T-cell (primary cell): ENCODE data around the gene CPB2. TPM values are rescaled to one million over a fixed set of nuclear protein-coding genes. Genes with fewer than 3 reads are reported as not detected.

Experiments
- ATAC-seq, 4 experiments: fragments of 200-7000 bp in 3 of 4; fragments of 150-1000 bp in 1 of 4; cut with Tn5 transposase; replicated peaks in 1 of 4; 1 replicate in 3 of 4; 2 replicates in 1 of 4; pipeline ENCODE4 v1.10.0; 2021; ENCODE audit warnings: moderate library complexity in 3 of 4, mild to moderate bottlenecking in 2 of 4, moderate number of reproducible peaks in 1 of 4
- CTCF ChIA-PET, 2 donors: fragments of 300-600 bp; sonication (Branson Sonifier 250); formaldehyde crosslinking; loops; one replicate each; lab custom pipeline; 2022; ENCODE audit warnings: antibody characterized with exemption in 2 of 2; lab: Charles Lee
- POLR2A ChIA-PET, 2 donors: fragments of 300-600 bp; sonication (Branson Sonifier 250); formaldehyde crosslinking; loops; one replicate each; lab custom pipeline; 2022; ENCODE audit warnings: antibody characterized with exemption in 2 of 2; lab: Charles Lee
- DNase-seq, 35 experiments: peaks; one replicate each; pipeline versions ENCODE4 v3.0.0 to v3.0.0-alpha.2; 2013 to 2023
- H3K27ac ChIP-seq: one replicate; pipeline ENCODE4 v1.5.1; 2013; ENCODE audit warnings: low read length
- H3K27me3 ChIP-seq, 2 experiments: replicated peaks in 1 of 2; 1 replicate in 1 of 2; 2 replicates in 1 of 2; pipeline versions ENCODE4 v1.6.1 to v1.7.0; 2013; ENCODE audit warnings: low read length in 1 of 2, mixed read lengths in 1 of 2; ENCODE audit not compliant: control insufficient read depth in 2 of 2, insufficient read depth in 2 of 2; ENCODE audit errors: extremely low read depth in 1 of 2
- H3K36me3 ChIP-seq, 2 donors: 1 replicate in 1 of 2; 2 replicates in 1 of 2; pipeline versions ENCODE4 v1.6.1 to v1.7.0; 2013; ENCODE audit warnings: low read length in 1 of 2; ENCODE audit not compliant: control insufficient read depth in 2 of 2, insufficient read depth in 1 of 2; ENCODE audit errors: extremely low read depth in 1 of 2
- H3K4me1 ChIP-seq, 2 experiments: 1 replicate in 1 of 2; 2 replicates in 1 of 2; pipeline versions ENCODE4 v1.6.1 to v1.7.0; 2013; ENCODE audit warnings: low read length in 2 of 2, mixed read lengths in 1 of 2; ENCODE audit not compliant: insufficient read depth in 2 of 2, control insufficient read depth in 1 of 2; ENCODE audit errors: extremely low read depth in 1 of 2
- H3K4me3 ChIP-seq, 2 donors: 1 replicate in 1 of 2; 2 replicates in 1 of 2; pipeline versions ENCODE4 v1.5.1 to v1.7.0; 2013; ENCODE audit warnings: mild to moderate bottlenecking in 2 of 2, low read length in 1 of 2, moderate library complexity in 1 of 2; ENCODE audit not compliant: control insufficient read depth in 1 of 2; ENCODE audit errors: extremely low read depth in 1 of 2
- H3K9me3 ChIP-seq: 2 replicates; pipeline ENCODE4 v1.7.0; 2013
- H3K27ac Mint-ChIP-seq, 2 donors: one replicate each; pipeline ENCODE4 v1.8.0; 2020 to 2021; ENCODE audit warnings: mild to moderate bottlenecking in 2 of 2, mixed read lengths in 2 of 2
- H3K27me3 Mint-ChIP-seq, 2 donors: one replicate each; pipeline ENCODE4 v1.8.0; 2021 to 2022; ENCODE audit warnings: mixed read lengths in 2 of 2
- H3K36me3 Mint-ChIP-seq: one replicate; pipeline ENCODE4 v1.8.0; 2021; ENCODE audit warnings: mixed read lengths
- H3K4me1 Mint-ChIP-seq, 3 donors: one replicate each; pipeline ENCODE4 v1.8.0; 2020 to 2022; ENCODE audit warnings: mixed read lengths in 3 of 3, mild to moderate bottlenecking in 1 of 3
- H3K4me3 Mint-ChIP-seq, 3 donors: one replicate each; pipeline ENCODE4 v1.8.0; 2020 to 2022; ENCODE audit warnings: mild to moderate bottlenecking in 3 of 3, mixed read lengths in 3 of 3, moderate library complexity in 3 of 3
- H3K9me3 Mint-ChIP-seq, 3 donors: one replicate each; pipeline ENCODE4 v1.8.0; 2020 to 2022; ENCODE audit warnings: mixed read lengths in 3 of 3
- WGBS: methylation state at CpG from one replicate; pipeline ENCODE4 v1.1.5; 2013; ENCODE audit warnings: missing lambda C conversion rate; ENCODE audit not compliant: insufficient coverage; 5-methylcytosine and 5-hydroxymethylcytosine counted together
- total RNA-seq, 35 experiments: library from RNA in 6 of 35; stranded (reverse) in 6 of 35; fragments of 120-200 nt in 1 of 35; gene quantifications; one replicate each; pipeline versions ENCODE4 v1.2.1 to v1.2.4 and lab custom pipeline; 2013 to 2026

CPB2 gene
- total RNA-seq, 5 donors from 2014 or later (not counting 1 experiment from before 2014, with no cell fraction given), result 0.13 to 0.29 (median 0.28) TPM; not detected in 2

DNA sequence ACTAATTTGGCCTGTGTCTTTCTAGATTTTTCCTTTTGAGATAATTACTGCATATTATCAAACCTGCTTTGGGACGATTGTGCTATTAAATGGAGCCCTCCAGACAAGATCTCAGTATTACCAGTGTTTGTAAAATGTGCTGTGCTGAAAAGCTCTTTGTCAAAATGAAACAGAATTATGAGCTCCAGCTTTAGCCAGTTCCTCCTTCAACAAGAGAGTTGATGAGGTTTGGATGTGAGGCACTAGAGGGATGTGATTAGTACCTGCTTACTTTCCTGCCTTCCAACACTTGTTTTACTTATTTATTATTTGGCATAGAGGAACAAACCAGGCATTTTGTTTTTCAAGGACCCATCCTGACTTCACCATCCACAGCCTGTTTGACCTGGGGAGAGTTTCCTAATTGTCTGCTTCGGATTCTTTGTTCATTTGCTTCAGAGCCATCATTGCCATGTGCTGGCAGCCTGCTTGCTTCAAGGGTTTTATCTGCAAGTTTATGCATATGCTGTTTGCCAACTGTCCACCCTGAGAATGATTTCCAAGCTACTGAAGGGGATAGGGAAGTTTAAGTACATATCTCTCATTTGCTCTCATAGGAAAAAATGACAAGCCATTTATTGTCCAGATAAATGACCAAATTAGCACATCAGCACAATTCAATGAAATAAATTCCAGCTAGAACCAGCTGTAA lies 32.9 kb upstream of the CPB2 start:
- ATAC-seq (no peak), DNase-seq (no peak)
- peaks cover 67% of the 10 kb centered on the region for H3K36me3 Mint-ChIP-seq
- no peak overlapping the region for H3K4me3 Mint-ChIP-seq
- ChIA-PET CTCF (interaction anchor here in 1 of 2 donors (0.9 to 1.6 kb wide), 2 partner anchors 11 to 13 kb away, joined by 3 read pairs; no protein-coding TSS in a partner anchor), POLR2A (interaction anchor here (0.6 kb wide), 3 partner anchors 106 to 1216 kb away, joined by 3 to 11 read pairs (median 4); no protein-coding TSS in a partner anchor)
- Histone ChIP-seq H3K36me3 (peaks cover 16 to 93% of the 10 kb centered on the region in 2 donors), H3K4me3 (no peak overlapping the region), H3K27ac (peak overlapping the region; percentile 2), H3K27me3 (no peaks in the 10 kb centered on the region), H3K9me3 (no peaks in the 10 kb centered on the region), H3K4me1 (peaks cover 0 to 2% of the 10 kb centered on the region in 2 experiments)
- peaks cover 17 to 33% (median 24%) of the 10 kb centered on the region in 3 donors for H3K4me1 Mint-ChIP-seq
- no peaks in the 10 kb centered on the region for H3K27me3 Mint-ChIP-seq
- peak overlapping the region; percentile 71 to 83 for H3K27ac Mint-ChIP-seq
- WGBS, result no CpG with 5 or more reads among the region's 2 CpGs
- H3K9me3 Mint-ChIP-seq, result no peaks in the 10 kb centered on the region

DNA sequence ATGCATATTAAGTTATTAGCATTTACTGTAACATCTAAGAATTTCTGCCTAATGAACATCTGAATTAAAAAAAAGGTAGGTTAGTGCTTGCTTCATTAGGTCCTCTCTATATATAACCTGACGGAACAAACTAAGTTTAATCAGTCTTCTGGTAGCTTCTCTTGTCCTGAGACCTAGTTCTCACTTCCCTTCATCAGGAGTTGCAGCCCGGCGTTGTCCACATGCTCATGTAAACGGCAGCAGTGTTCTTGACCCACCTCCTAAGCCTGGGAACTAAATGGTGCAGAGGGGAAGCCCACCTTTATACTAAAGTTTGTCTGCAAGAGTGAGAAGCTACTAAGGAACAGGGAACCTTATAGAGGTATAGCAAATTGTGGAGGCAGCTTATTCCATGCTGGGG lies 31.9 kb upstream of the CPB2 start:
- H3K27ac ChIP-seq, result peak overlapping the region; percentile 13
- H3K36me3 ChIP-seq, result peaks cover 12 to 94% of the 10 kb centered on the region in 2 donors
- H3K9me3 ChIP-seq, result no peaks in the 10 kb centered on the region
- CTCF ChIA-PET, result interaction anchor here (0.6 to 1.6 kb wide), 3 partner anchors 10 to 14 kb away, joined by 3 read pairs; no protein-coding TSS in a partner anchor
- Mint-ChIP-seq H3K27ac (peak overlapping the region; percentile 71 to 86), H3K4me3 (no peak overlapping the region), H3K9me3 (no peaks in the 10 kb centered on the region), H3K36me3 (peaks cover 67% of the 10 kb centered on the region), H3K4me1 (peaks cover 22 to 37% (median 24%) of the 10 kb centered on the region in 3 donors), H3K27me3 (no peaks in the 10 kb centered on the region)
- H3K27me3 ChIP-seq, result no peaks in the 10 kb centered on the region
- ATAC-seq, result no peak
- H3K4me1 ChIP-seq, result peaks cover 0 to 6% of the 10 kb centered on the region in 2 experiments
- DNase-seq, result no peak
- H3K4me3 ChIP-seq, result no peak overlapping the region
- WGBS, result 100% methylated on average over 1 of the region's 4 CpGs
- POLR2A ChIA-PET, result interaction anchor here in 1 of 2 donors (0.7 kb wide), 1 partner anchor 12 kb away, joined by 10 read pairs; no protein-coding TSS in a partner anchor

DNA sequence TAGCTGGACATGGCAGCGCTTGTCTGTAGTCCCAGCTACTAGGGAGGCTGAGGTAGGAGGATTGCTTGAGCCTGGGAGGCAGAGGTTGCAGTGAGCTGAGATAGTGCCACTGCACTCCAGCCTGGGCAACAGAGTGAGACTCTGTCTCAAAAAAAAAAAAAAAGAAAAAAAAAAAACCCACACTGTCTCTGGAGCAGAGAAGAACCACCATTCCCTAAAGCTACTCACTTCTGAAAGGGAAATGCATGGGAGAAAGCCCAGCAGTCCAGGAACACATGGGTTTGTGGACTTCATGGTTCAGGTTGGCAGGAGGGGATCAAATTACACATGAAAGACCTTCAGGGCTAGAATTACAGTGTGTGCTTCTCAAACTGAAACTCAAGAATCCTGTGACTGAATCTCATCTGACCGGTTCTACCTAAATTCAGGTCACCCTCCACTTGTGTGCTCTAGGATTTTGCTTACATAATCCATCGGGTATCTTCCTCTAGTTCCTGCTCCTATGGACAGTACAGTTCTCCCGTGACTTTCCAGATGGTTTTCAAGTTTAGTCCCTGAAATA lies 30.2 kb upstream of the CPB2 start:
- Histone ChIP-seq H3K4me1 (peaks cover 0 to 5% of the 10 kb centered on the region in 2 experiments), H3K27ac (peak overlapping the region; percentile 15), H3K36me3 (peaks cover 3 to 97% of the 10 kb centered on the region in 2 donors), H3K4me3 (no peak overlapping the region), H3K27me3 (no peaks in the 10 kb centered on the region), H3K9me3 (no peaks in the 10 kb centered on the region)
- Mint-ChIP-seq H3K4me3 (no peak overlapping the region), H3K36me3 (peaks cover 69% of the 10 kb centered on the region), H3K27ac (peak overlapping the region; percentile 69 to 86), H3K9me3 (no peaks in the 10 kb centered on the region), H3K27me3 (no peaks in the 10 kb centered on the region), H3K4me1 (peaks cover 19 to 33% (median 24%) of the 10 kb centered on the region in 3 donors)
- DNase-seq (no peak), ATAC-seq (no peak)
- POLR2A ChIA-PET, result no interaction called here
- CTCF ChIA-PET, result interaction anchor here in 1 of 2 donors (0.6 to 1.2 kb wide), 4 partner anchors 8 to 327 kb away, joined by 3 read pairs; no protein-coding TSS in a partner anchor
- WGBS, result 67% methylated on average over 2 of the region's 4 CpGs

DNA sequence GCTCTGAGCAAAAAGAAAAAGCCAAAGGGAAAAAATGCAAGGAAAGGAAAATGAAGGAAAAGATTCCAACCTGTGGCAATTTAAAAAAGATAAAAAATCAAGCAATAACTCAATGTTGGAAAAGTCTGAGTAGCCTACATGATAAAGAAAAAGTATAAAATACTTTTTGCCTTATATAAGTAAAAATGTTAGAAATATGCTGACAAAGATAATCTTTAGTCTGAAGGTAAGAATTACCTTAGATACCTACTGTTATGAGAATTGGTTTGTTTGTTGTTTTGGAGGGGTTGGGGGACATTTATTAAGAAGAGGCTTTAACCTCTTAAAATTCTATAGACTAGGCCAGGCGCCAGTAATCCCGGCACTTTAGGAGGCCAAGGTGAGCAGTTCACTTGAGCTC lies 29.7 kb upstream of the CPB2 start:
- H3K27ac ChIP-seq, result no peak overlapping the region
- ATAC-seq, result no peak
- H3K4me1 ChIP-seq, result peaks cover 0 to 4% of the 10 kb centered on the region in 2 experiments
- ChIA-PET CTCF (interaction anchor here in 1 of 2 donors (0.8 to 1.0 kb wide), 2 partner anchors 8 to 9 kb away, joined by 3 to 4 read pairs; no protein-coding TSS in a partner anchor), POLR2A (no interaction called here)
- no peaks in the 10 kb centered on the region for H3K27me3 Mint-ChIP-seq
- H3K27me3 ChIP-seq, result no peaks in the 10 kb centered on the region
- H3K9me3 ChIP-seq, result no peaks in the 10 kb centered on the region
- no CpG with 5 or more reads among the region's 2 CpGs for WGBS
- no peak overlapping the region for H3K4me3 Mint-ChIP-seq
- peaks cover 3 to 97% of the 10 kb centered on the region in 2 donors for H3K36me3 ChIP-seq
- H3K27ac Mint-ChIP-seq, result peak overlapping the region; percentile 66 to 69
- H3K36me3 Mint-ChIP-seq, result peaks cover 70% of the 10 kb centered on the region
- no peak overlapping the region for H3K4me3 ChIP-seq
- H3K4me1 Mint-ChIP-seq, result peaks cover 16 to 29% (median 24%) of the 10 kb centered on the region in 3 donors
- no peaks in the 10 kb centered on the region for H3K9me3 Mint-ChIP-seq
- DNase-seq, result no peak

DNA sequence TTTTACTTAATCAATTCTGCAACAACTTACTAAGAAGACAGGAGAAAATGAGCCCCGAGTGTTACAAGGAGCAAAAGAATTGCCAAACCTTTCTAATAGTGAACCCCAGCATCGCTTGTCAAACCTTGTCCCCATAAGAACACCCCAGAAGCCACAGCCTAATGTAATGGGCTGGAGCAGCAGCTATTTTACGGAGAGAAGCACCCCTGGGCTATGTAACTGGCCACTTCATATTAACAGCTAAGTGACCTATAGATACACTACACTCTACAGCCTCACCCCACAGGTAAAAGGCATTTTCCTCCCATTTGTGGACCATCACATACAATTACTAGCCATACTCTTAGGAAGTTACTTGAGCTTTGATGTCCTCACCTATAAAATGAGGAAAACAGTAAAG lies 27.3 kb upstream of the CPB2 start:
- Mint-ChIP-seq H3K27me3 (no peaks in the 10 kb centered on the region), H3K4me3 (no peak overlapping the region), H3K36me3 (peaks cover 63% of the 10 kb centered on the region), H3K4me1 (peaks cover 15 to 26% (median 23%) of the 10 kb centered on the region in 3 donors), H3K9me3 (no peaks in the 10 kb centered on the region), H3K27ac (peak overlapping the region; percentile 41 to 80)
- H3K4me1 ChIP-seq, result peaks cover 0 to 4% of the 10 kb centered on the region in 2 experiments
- no peaks in the 10 kb centered on the region for H3K27me3 ChIP-seq
- H3K27ac ChIP-seq, result peak overlapping the region; percentile 8
- H3K9me3 ChIP-seq, result no peaks in the 10 kb centered on the region
- DNase-seq (no peak), ATAC-seq (no peak)
- no peak overlapping the region for H3K4me3 ChIP-seq
- CTCF ChIA-PET, result interaction anchor here in 1 of 2 donors (1.8 kb wide), 1 partner anchor 10 kb away, joined by 6 read pairs; no protein-coding TSS in a partner anchor
- POLR2A ChIA-PET, result interaction anchor here in 1 of 2 donors (0.7 kb wide), 1 partner anchor 548 kb away, joined by 6 read pairs; no protein-coding TSS in a partner anchor
- peaks cover 11 to 94% of the 10 kb centered on the region in 2 donors for H3K36me3 ChIP-seq
- WGBS, result 80% methylated on average over 2 of the region's 3 CpGs

DNA sequence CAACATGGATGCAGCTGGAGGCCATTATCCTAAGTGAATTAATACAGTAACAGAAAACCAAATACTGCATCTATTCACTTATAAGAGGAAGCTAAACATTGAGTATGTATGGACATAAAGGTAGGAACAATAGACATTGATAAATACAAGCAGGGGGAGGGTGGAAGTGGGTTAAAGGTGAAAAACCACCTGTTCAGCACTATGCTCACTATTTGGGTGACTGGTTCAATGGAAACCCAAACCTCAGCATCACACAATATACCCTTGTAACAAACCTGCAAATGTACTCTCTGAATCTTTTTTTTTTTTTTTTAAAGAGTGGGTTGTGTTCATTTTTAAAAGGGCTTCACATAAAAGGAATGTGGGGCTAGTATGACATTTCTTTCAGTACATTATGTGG lies 26.9 kb upstream of the CPB2 start:
- DNase-seq (no peak), ATAC-seq (no peak)
- H3K9me3 Mint-ChIP-seq, result no peaks in the 10 kb centered on the region
- CTCF ChIA-PET, result interaction anchor here in 1 of 2 donors (1.8 kb wide), 1 partner anchor 10 kb away, joined by 6 read pairs; no protein-coding TSS in a partner anchor
- Histone ChIP-seq H3K27me3 (no peaks in the 10 kb centered on the region), H3K27ac (no peak overlapping the region), H3K4me3 (no peak overlapping the region), H3K4me1 (peaks cover 0 to 8% of the 10 kb centered on the region in 2 experiments), H3K9me3 (no peaks in the 10 kb centered on the region), H3K36me3 (peaks cover 13 to 94% of the 10 kb centered on the region in 2 donors)
- H3K27me3 Mint-ChIP-seq, result no peaks in the 10 kb centered on the region
- H3K4me1 Mint-ChIP-seq, result peaks cover 17 to 27% (median 22%) of the 10 kb centered on the region in 3 donors
- H3K36me3 Mint-ChIP-seq, result peaks cover 66% of the 10 kb centered on the region
- no peak overlapping the region for H3K4me3 Mint-ChIP-seq
- H3K27ac Mint-ChIP-seq, result peak overlapping the region; percentile 70 to 80
- POLR2A ChIA-PET, result interaction anchor here in 1 of 2 donors (0.7 kb wide), 1 partner anchor 548 kb away, joined by 6 read pairs; no protein-coding TSS in a partner anchor
